Keratinocyte (primary cell): ENCODE measurements around the gene PPP4R2. TPM values are rescaled to one million over a fixed set of nuclear protein-coding genes. Genes with fewer than 3 reads are reported as not detected.

Experiments used
- DNase-seq: peaks from one replicate; pipeline ENCODE4 v3.0.0-alpha.2; 2011; ENCODE audit warnings: low read depth, missing footprints, low spot score
- FAIRE-seq: peaks from 2 replicates; lab custom pipeline; 2011; peaks lifted over from hg19 to GRCh38; lab: Jason Lieb, UNC
- H2AFZ ChIP-seq: 2 replicates; pipeline ENCODE4 v1.6.0; 2012; ENCODE audit warnings: low read length, control low read depth, inconsistent platforms; ENCODE audit not compliant: control insufficient read depth
- H3K27ac ChIP-seq: 2 replicates; pipeline ENCODE4 v1.5.1; 2011; ENCODE audit warnings: low read length; ENCODE audit not compliant: control insufficient read depth, insufficient read depth
- H3K27me3 ChIP-seq: 3 replicates; pipeline ENCODE4 v1.6.0; 2011; ENCODE audit warnings: low read length; ENCODE audit not compliant: control insufficient read depth, insufficient read depth; ENCODE audit errors: extremely low read depth
- H3K36me3 ChIP-seq, 2 experiments: 2 replicates in 1 of 2; 3 replicates in 1 of 2; pipeline ENCODE4 v1.5.1; 2011; ENCODE audit warnings: low read length in 2 of 2, mild to moderate bottlenecking in 1 of 2; ENCODE audit not compliant: control insufficient read depth in 2 of 2, insufficient read depth in 2 of 2; ENCODE audit errors: extremely low read depth in 1 of 2
- H3K4me1 ChIP-seq: 3 replicates; pipeline ENCODE4 v1.5.1; 2011; ENCODE audit warnings: low read length; ENCODE audit not compliant: control insufficient read depth, insufficient read depth; ENCODE audit errors: extremely low read depth
- H3K4me2 ChIP-seq: 3 replicates; pipeline ENCODE4 v1.6.0; 2011; ENCODE audit warnings: low read depth, low read length; ENCODE audit not compliant: control insufficient read depth, insufficient read depth; ENCODE audit errors: extremely low read depth
- H3K4me3 ChIP-seq, 3 experiments: fragments of 200-600 bp in 1 of 3; sonication (generic) in 1 of 3; 2 replicates in 2 of 3; 3 replicates in 1 of 3; pipeline ENCODE4 v1.5.1; 2011 to 2016; ENCODE audit warnings: low read length in 3 of 3, mild to moderate bottlenecking in 3 of 3, control low read depth in 2 of 3, inconsistent platforms in 1 of 3, low read depth in 1 of 3, mixed read lengths in 1 of 3, mixed run types in 1 of 3, moderate library complexity in 1 of 3; ENCODE audit not compliant: control insufficient read depth in 2 of 3, insufficient read depth in 2 of 3; ENCODE audit errors: extremely low read depth in 1 of 3
- H3K79me2 ChIP-seq: 2 replicates; pipeline ENCODE4 v1.6.0; 2012; ENCODE audit warnings: low read length; ENCODE audit not compliant: control insufficient read depth, insufficient read depth
- H3K9ac ChIP-seq: 3 replicates; pipeline ENCODE4 v1.6.0; 2011; ENCODE audit warnings: low read length; ENCODE audit not compliant: control insufficient read depth, insufficient read depth; ENCODE audit errors: extremely low read depth
- H3K9me1 ChIP-seq: 3 replicates; pipeline ENCODE4 v1.6.0; 2011; ENCODE audit warnings: low read length; ENCODE audit not compliant: control insufficient read depth, insufficient read depth; ENCODE audit errors: extremely low read depth
- H3K9me3 ChIP-seq: 2 replicates; pipeline ENCODE4 v1.5.1; 2012; ENCODE audit warnings: low read depth, low read length; ENCODE audit not compliant: control insufficient read depth
- H4K20me1 ChIP-seq: 3 replicates; pipeline ENCODE4 v1.6.0; 2011; ENCODE audit warnings: low read length; ENCODE audit not compliant: control insufficient read depth, insufficient read depth; ENCODE audit errors: extremely low read depth
- EZH2 ChIP-seq: IDR thresholded peaks from one replicate; pipeline ENCODE4 v1.6.1; 2012; ENCODE audit warnings: inconsistent platforms, mild to moderate bottlenecking, low read length, moderate library complexity
- dilution Hi-C: fragments of 300-500 bp; cut with MboI; formaldehyde crosslinking; loops from one replicate; pipeline ENCODE4 v1.7.0; 2020; ENCODE audit warnings: low sequenced_read_pairs; ENCODE audit not compliant: extremely low pct_ligation_motif_present
- polyA plus RNA-seq, 5 experiments: library from polyadenylated mRNA; depleted of rRNA in 3 of 5; stranded (reverse) in 3 of 5; stranded (forward) in 1 of 5; unstranded in 1 of 5; fragments of >200 nt; gene quantifications; 1 replicate in 1 of 5; 2 replicates in 3 of 5; 3 replicates in 1 of 5; pipeline versions ENCODE4 v1.2.1 to v1.2.3, GENCODE V29; 2011 to 2012; ENCODE audit warnings: missing spikeins in 2 of 5, low read depth in 1 of 5, low replicate concordance in 1 of 5
- TF ChIP-seq, protein P1 (sequence below), 3 experiments: IDR thresholded peaks in 1 of 3; conservative IDR thresholded peaks in 1 of 3; optimal IDR thresholded peaks in 1 of 3; 2 replicates in 2 of 3; 3 replicates in 1 of 3; pipeline versions ENCODE3 to v1.5.1; 2011; ENCODE audit warnings: low read length in 3 of 3, mild to moderate bottlenecking in 3 of 3, moderate library complexity in 2 of 3, control low read depth in 1 of 3, inconsistent platforms in 1 of 3; ENCODE audit not compliant: insufficient read depth in 2 of 3; ENCODE audit errors: extremely low read depth in 1 of 3

The PPP4R2 gene
- polyA plus RNA-seq, 1 donor (not counting 4 experiments of a cell fraction or from before 2014, with no cell fraction given) = 46.6 TPM

- Histone ChIP-seq H3K4me1 (peaks cover 18% of the 10 kb centered on the region), H3K36me3 (no peaks in the 10 kb centered on the region), H3K27me3 (no peaks in the 10 kb centered on the region), H3K27ac (no peak overlapping the region), H4K20me1 (peaks cover 25% of the 10 kb centered on the region), H3K4me3 (no peak overlapping the region), H3K79me2 (peaks cover 100% of the 10 kb centered on the region), H3K4me2 (peak overlapping the region; percentile 22), H3K9ac (no peak overlapping the region), H3K9me1 (no peaks in the 10 kb centered on the region), H2AFZ (no peak overlapping the region), H3K9me3 (no peaks in the 10 kb centered on the region)
- FAIRE-seq (no peak), DNase-seq (no peak)
- dilution Hi-C loops = no loop called here
- TF ChIP-seq, protein P1, sequence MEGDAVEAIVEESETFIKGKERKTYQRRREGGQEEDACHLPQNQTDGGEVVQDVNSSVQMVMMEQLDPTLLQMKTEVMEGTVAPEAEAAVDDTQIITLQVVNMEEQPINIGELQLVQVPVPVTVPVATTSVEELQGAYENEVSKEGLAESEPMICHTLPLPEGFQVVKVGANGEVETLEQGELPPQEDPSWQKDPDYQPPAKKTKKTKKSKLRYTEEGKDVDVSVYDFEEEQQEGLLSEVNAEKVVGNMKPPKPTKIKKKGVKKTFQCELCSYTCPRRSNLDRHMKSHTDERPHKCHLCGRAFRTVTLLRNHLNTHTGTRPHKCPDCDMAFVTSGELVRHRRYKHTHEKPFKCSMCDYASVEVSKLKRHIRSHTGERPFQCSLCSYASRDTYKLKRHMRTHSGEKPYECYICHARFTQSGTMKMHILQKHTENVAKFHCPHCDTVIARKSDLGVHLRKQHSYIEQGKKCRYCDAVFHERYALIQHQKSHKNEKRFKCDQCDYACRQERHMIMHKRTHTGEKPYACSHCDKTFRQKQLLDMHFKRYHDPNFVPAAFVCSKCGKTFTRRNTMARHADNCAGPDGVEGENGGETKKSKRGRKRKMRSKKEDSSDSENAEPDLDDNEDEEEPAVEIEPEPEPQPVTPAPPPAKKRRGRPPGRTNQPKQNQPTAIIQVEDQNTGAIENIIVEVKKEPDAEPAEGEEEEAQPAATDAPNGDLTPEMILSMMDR (optimal IDR thresholded peaks at IDR 0.05 in 1 of 3, IDR thresholded peaks at IDR 0.05 in 1 of 3, conservative IDR thresholded peaks at IDR 0.05 in 1 of 3; ENCODE audit: extremely low read depth in 1 of 3, insufficient read depth in 2 of 3, low read length in 3 of 3) = no peak
- no peak for TF ChIP-seq EZH2
Observed at GRCh38 chr3:73041537-73041936, 44.9 kb downstream of the PPP4R2 start.

- Histone ChIP-seq H3K4me2 (no peak overlapping the region), H3K4me3 (no peak overlapping the region), H4K20me1 (peaks cover 25% of the 10 kb centered on the region), H3K79me2 (peaks cover 100% of the 10 kb centered on the region), H3K36me3 (no peaks in the 10 kb centered on the region), H3K9me1 (no peaks in the 10 kb centered on the region), H3K4me1 (peaks cover 4% of the 10 kb centered on the region), H2AFZ (no peak overlapping the region), H3K27ac (no peak overlapping the region), H3K27me3 (no peaks in the 10 kb centered on the region), H3K9me3 (no peaks in the 10 kb centered on the region), H3K9ac (no peak overlapping the region)
- FAIRE-seq (no peak), DNase-seq (no peak)
- dilution Hi-C loops = no loop called here
- TF ChIP-seq EZH2 = no peak
- TF ChIP-seq, protein P1 (optimal IDR thresholded peaks at IDR 0.05 in 1 of 3, IDR thresholded peaks at IDR 0.05 in 1 of 3, conservative IDR thresholded peaks at IDR 0.05 in 1 of 3; ENCODE audit: extremely low read depth in 1 of 3, insufficient read depth in 2 of 3, low read length in 3 of 3) = no peak
Observed at GRCh38 chr3:73043414-73043813, 46.8 kb downstream of the PPP4R2 start.
